ENCODE results near the gene CD81.

DNA sequence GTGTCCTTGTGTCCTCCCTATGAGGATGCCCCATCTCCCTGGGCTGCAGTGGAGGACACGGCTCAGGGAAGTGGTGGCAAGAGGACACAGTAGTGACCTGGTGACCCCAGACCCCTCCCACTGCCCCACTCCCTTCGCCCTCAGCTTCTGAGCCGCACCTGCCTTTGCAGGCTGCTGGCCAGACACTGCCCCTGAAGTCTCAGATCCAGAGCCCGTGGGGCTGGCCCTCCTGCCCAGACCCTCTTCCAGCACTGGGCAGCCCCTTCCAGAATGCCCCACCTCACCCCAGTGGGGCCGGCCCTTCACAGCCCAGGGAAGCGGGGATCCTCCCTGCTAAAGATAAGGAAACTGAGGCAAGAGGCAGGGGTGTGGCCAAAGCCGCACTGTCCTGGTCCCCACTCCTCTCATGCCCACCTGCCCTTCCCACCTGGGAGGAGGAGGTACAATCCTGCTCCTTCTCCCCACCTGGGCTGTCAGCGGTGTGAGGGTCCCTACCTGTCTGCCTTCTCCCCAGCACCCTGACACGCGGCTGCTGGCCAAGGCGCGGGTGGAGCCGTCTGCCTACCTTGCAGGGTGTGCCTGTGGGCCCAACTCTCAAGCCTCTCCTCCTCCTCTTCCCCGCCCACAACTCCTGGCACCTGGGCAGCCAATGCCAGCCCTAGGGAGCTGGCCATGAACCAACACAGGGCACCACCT, 49.9 kb downstream of the CD81 start:
- TF ChIP-seq CTCF (conservative IDR thresholded peaks at IDR 0.05; ENCODE audit: low read length) (no peak), EZH2phosphoT487 (IDR thresholded peaks at IDR 0.05; ENCODE audit: borderline replicate concordance) (no peak)

All from Loucy (cell line).